ENCODE results near the gene FAM167B.

DNA sequence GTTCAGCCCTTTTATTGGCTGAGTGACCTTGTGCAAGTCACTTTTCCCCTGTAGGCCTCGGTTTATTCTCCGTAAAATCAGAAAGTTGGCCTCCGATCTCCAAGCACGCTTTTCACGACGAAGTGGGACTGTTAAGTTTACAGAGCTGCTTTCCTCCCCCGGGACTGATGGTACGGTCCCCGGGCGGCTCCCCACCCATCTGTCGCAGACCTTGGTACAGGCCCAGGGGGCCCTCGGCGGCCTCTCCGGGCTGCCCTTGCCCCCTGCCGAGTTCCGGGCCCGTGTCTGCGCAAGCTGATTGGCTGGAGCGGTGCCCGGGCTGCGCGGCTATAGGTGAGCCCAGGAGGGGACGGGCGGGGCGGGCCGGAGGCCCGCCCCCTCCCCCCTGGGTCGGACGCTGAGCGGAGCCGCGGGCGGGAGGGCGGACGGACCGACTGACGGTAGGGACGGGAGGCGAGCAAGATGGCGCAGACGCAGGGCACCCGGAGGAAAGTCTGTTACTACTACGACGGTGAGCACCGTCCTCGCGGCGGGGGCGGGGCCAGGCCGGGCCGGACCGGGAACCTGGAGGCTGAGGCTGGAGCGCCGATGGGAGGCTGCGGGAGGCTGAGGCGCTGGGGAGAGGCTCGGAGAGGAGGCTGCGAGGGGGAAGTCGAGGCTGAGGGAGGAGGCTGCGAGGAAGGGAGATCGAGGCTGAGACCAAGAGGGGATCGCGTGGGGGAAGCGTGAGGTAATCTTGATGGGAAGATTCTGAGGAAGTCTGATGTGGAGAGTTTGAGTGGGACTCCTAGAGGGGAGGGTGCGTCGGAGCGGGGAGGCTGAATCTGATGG, 44.9 kb downstream of the FAM167B start, which contains the start of gene HDAC1:
- TF ChIP-seq CTCF (conservative IDR thresholded peaks at IDR 0.05; ENCODE audit: low read depth, low read length) (no peak), EZH2phosphoT487 (IDR thresholded peaks at IDR 0.05; ENCODE audit: borderline replicate concordance, low read length) (no peak), EZH2 (IDR thresholded peaks at IDR 0.05; ENCODE audit: low read length, unreplicated experiment) (no peak)
